H1 (cell line): Measurements from ENCODE around the gene ARHGAP8. TPM values are rescaled to one million over a fixed set of nuclear protein-coding genes. Genes with fewer than 3 reads are reported as not detected.

Experiments used
- CTCF ChIA-PET: fragments of 300-600 bp; sonication (Branson Sonifier 250); formaldehyde crosslinking; loops from one replicate; lab custom pipeline; 2021; ENCODE audit not compliant: partially characterized antibody; lab: Charles Lee
- POLR2A ChIA-PET: fragments of 300-600 bp; sonication (Branson Sonifier 250); formaldehyde crosslinking; loops from one replicate; lab custom pipeline; 2021; ENCODE audit warnings: inconsistent platforms; ENCODE audit not compliant: partially characterized antibody; lab: Charles Lee
- DNase-seq, 2 experiments: peaks; one replicate each; pipeline versions ENCODE4 v3.0.0 to v3.0.0-alpha.2; 2010 to 2022; ENCODE audit warnings: low spot score in 2 of 2, low read depth in 1 of 2, mixed read lengths in 1 of 2
- FAIRE-seq: peaks from 2 replicates; lab custom pipeline; 2011; peaks lifted over from hg19 to GRCh38; lab: Jason Lieb, UNC
- H2AFZ ChIP-seq: 2 replicates; pipeline ENCODE4 v1.8.1; 2012; ENCODE audit warnings: low read length, inconsistent platforms
- H2AK5ac ChIP-seq: 2 replicates; pipeline ENCODE4 v1.6.1; 2013; ENCODE audit warnings: low read depth, low read length
- H2BK120ac ChIP-seq: replicated peaks from 2 replicates; pipeline ENCODE3; 2013; ENCODE audit warnings: low read depth, low read length, inconsistent platforms
- H2BK12ac ChIP-seq: 2 replicates; pipeline ENCODE4 v1.6.1; 2013; ENCODE audit warnings: low read depth, low read length
- H2BK15ac ChIP-seq: 2 replicates; pipeline ENCODE4 v1.6.1; 2013; ENCODE audit warnings: low read length
- H2BK20ac ChIP-seq: 2 replicates; pipeline ENCODE4 v1.6.1; 2013; ENCODE audit warnings: low read length
- H2BK5ac ChIP-seq: 2 replicates; pipeline ENCODE4 v1.6.1; 2013; ENCODE audit warnings: low read depth, low read length
- H3K14ac ChIP-seq: 2 replicates; pipeline ENCODE4 v1.6.1; 2013; ENCODE audit warnings: inconsistent platforms; ENCODE audit not compliant: insufficient read length
- H3K18ac ChIP-seq: 2 replicates; pipeline ENCODE4 v1.6.1; 2013; ENCODE audit warnings: low read length; ENCODE audit errors: extremely low read depth
- H3K23ac ChIP-seq: 2 replicates; pipeline ENCODE4 v1.6.1; 2013; ENCODE audit warnings: inconsistent platforms; ENCODE audit not compliant: insufficient read length
- H3K23me2 ChIP-seq: 2 replicates; pipeline ENCODE4 v1.6.1; 2013; ENCODE audit warnings: low read depth, low read length
- H3K27ac ChIP-seq: 2 replicates; pipeline ENCODE4 v1.6.1; 2011; ENCODE audit warnings: low read depth, low read length, inconsistent platforms
- H3K27me3 ChIP-seq, 4 experiments: replicated peaks in 1 of 4; 1 replicate in 1 of 4; 2 replicates in 3 of 4; pipeline versions ENCODE4 v1.6.1 to v1.8.1; 2011 to 2013; ENCODE audit warnings: low read length in 3 of 4, mild to moderate bottlenecking in 3 of 4, inconsistent platforms in 2 of 4, mixed read lengths in 2 of 4, moderate library complexity in 1 of 4; ENCODE audit not compliant: control insufficient read depth in 3 of 4, insufficient read depth in 3 of 4; ENCODE audit errors: extremely low read depth in 1 of 4
- H3K36me3 ChIP-seq, 4 experiments: 2 replicates each; pipeline versions ENCODE4 v1.6.1 to v1.8.1; 2011 to 2013; ENCODE audit warnings: mild to moderate bottlenecking in 4 of 4, low read length in 3 of 4, moderate library complexity in 2 of 4, control low read depth in 1 of 4, inconsistent platforms in 1 of 4; ENCODE audit not compliant: insufficient read depth in 4 of 4, control insufficient read depth in 2 of 4
- H3K4ac ChIP-seq: replicated peaks from 2 replicates; pipeline ENCODE3; 2013; ENCODE audit warnings: low read length, low read depth, mixed read lengths, inconsistent platforms; ENCODE audit not compliant: insufficient read length
- H3K4me1 ChIP-seq, 4 experiments: replicated peaks in 1 of 4; 1 replicate in 1 of 4; 2 replicates in 3 of 4; pipeline versions ENCODE4 v1.6.1 to v1.8.1; 2011 to 2013; ENCODE audit warnings: low read length in 3 of 4, inconsistent platforms in 2 of 4, mixed read lengths in 1 of 4; ENCODE audit not compliant: insufficient read depth in 4 of 4, control insufficient read depth in 3 of 4
- H3K4me2 ChIP-seq, 2 experiments: 2 replicates each; pipeline versions ENCODE4 v1.6.1 to v1.8.1; 2011 to 2013; ENCODE audit warnings: low read depth in 2 of 2, low read length in 2 of 2, control low read depth in 1 of 2, inconsistent platforms in 1 of 2, mild to moderate bottlenecking in 1 of 2; ENCODE audit not compliant: insufficient read depth in 1 of 2
- H3K4me3 ChIP-seq, 4 experiments: fragments of 200-600, 300-600 bp in 1 of 4; sonication (generic), shearing (Covaris generic), sonication (Bioruptor Twin) in 1 of 4; 2 replicates each; pipeline versions ENCODE4 v1.5.1 to v1.8.1; 2011 to 2016; ENCODE audit warnings: low read length in 4 of 4, low read depth in 3 of 4, control low read depth in 2 of 4, inconsistent platforms in 2 of 4, mild to moderate bottlenecking in 2 of 4, mixed read lengths in 1 of 4, moderate library complexity in 1 of 4; ENCODE audit not compliant: insufficient read depth in 2 of 4; ENCODE audit errors: extremely low read depth in 1 of 4
- H3K56ac ChIP-seq: replicated peaks from 2 replicates; pipeline ENCODE3; 2013; ENCODE audit warnings: low read depth, mild to moderate bottlenecking, mixed read lengths, low read length, inconsistent platforms; ENCODE audit not compliant: insufficient read length
- H3K79me1 ChIP-seq: 2 replicates; pipeline ENCODE4 v1.6.1; 2013; ENCODE audit warnings: low read depth, low read length, control low read depth
- H3K79me2 ChIP-seq, 2 experiments: 2 replicates each; pipeline versions ENCODE4 v1.6.1 to v1.8.1; 2012 to 2013; ENCODE audit warnings: low read length in 2 of 2, mild to moderate bottlenecking in 2 of 2, inconsistent platforms in 1 of 2; ENCODE audit not compliant: insufficient read depth in 2 of 2, control insufficient read depth in 1 of 2
- H3K9ac ChIP-seq, 4 experiments: replicated peaks in 1 of 4; 1 replicate in 1 of 4; 2 replicates in 3 of 4; pipeline versions ENCODE4 v1.6.1 to v1.8.1; 2011 to 2013; ENCODE audit warnings: low read depth in 3 of 4, low read length in 3 of 4, control low read depth in 2 of 4, mild to moderate bottlenecking in 2 of 4, moderate library complexity in 2 of 4, inconsistent platforms in 1 of 4; ENCODE audit errors: extremely low read depth in 1 of 4
- H3K9me3 ChIP-seq, 2 experiments: 2 replicates each; pipeline versions ENCODE4 v1.6.1 to v1.8.1; 2012 to 2013; ENCODE audit warnings: mild to moderate bottlenecking in 2 of 2, moderate library complexity in 2 of 2, control low read depth in 1 of 2, inconsistent platforms in 1 of 2, low read depth in 1 of 2, low read length in 1 of 2, mixed read lengths in 1 of 2; ENCODE audit not compliant: insufficient read depth in 2 of 2
- H4K20me1 ChIP-seq, 2 experiments: replicated peaks in 1 of 2; 2 replicates each; pipeline versions ENCODE3 to v1.8.1; 2011 to 2013; ENCODE audit warnings: inconsistent platforms in 2 of 2, low read length in 2 of 2, mild to moderate bottlenecking in 1 of 2; ENCODE audit not compliant: insufficient read depth in 2 of 2, control insufficient read depth in 1 of 2
- H4K5ac ChIP-seq: 2 replicates; pipeline ENCODE4 v1.6.1; 2013; ENCODE audit warnings: low read length, low read depth, mixed read lengths, inconsistent platforms; ENCODE audit not compliant: insufficient read length
- H4K8ac ChIP-seq: 2 replicates; pipeline ENCODE4 v1.8.0; 2013; ENCODE audit warnings: mild to moderate bottlenecking, moderate library complexity, low read length, inconsistent platforms; ENCODE audit not compliant: insufficient read depth; ENCODE audit errors: extremely low read depth
- H4K91ac ChIP-seq: replicated peaks from 2 replicates; pipeline ENCODE3; 2013; ENCODE audit warnings: low read length, mixed read lengths, inconsistent platforms; ENCODE audit not compliant: insufficient read length
- CTBP2 ChIP-seq: IDR thresholded peaks from 2 replicates; pipeline ENCODE4 v1.7.0; 2011; ENCODE audit warnings: borderline replicate concordance, mild to moderate bottlenecking, moderate library complexity, mixed read lengths, low read length; ENCODE audit not compliant: insufficient read depth, insufficient read length
- GABPA ChIP-seq: IDR thresholded peaks from 2 replicates; pipeline ENCODE4 v1.6.1; 2011; ENCODE audit warnings: mild to moderate bottlenecking, low read length, moderate library complexity, borderline replicate concordance; ENCODE audit not compliant: insufficient read depth
- MAFK ChIP-seq: IDR thresholded peaks from 2 replicates; pipeline ENCODE4 v1.6.1; 2012; ENCODE audit warnings: low read depth, mild to moderate bottlenecking, improper control_type of control experiment, low read length
- PHF8 ChIP-seq: fragments of 200-600 bp; sonication (generic); conservative IDR thresholded peaks from 2 replicates; pipeline ENCODE4 v1.7.1; 2012; ENCODE audit warnings: low read depth, mild to moderate bottlenecking, inconsistent platforms, low read length, moderate library complexity
- POU5F1 ChIP-seq: IDR thresholded peaks from 2 replicates; pipeline ENCODE4 v1.6.1; 2011; ENCODE audit warnings: low read depth, mild to moderate bottlenecking, low read length, moderate library complexity
- RAD21 ChIP-seq, 2 experiments: IDR thresholded peaks in 1 of 2; conservative IDR thresholded peaks in 1 of 2; 2 replicates each; pipeline ENCODE4 v1.6.1; 2011; ENCODE audit warnings: low read depth in 2 of 2, low read length in 2 of 2, improper control_type of control experiment in 1 of 2, inconsistent platforms in 1 of 2, mild to moderate bottlenecking in 1 of 2, moderate library complexity in 1 of 2
- RBBP5 ChIP-seq: IDR thresholded peaks from 2 replicates; pipeline ENCODE4 v1.7.1; 2012; ENCODE audit warnings: low read depth, mild to moderate bottlenecking, inconsistent platforms, low read length, moderate library complexity, borderline replicate concordance
- SIRT6 ChIP-seq: IDR thresholded peaks from one replicate; pipeline ENCODE4 v1.7.1; 2012; ENCODE audit warnings: low read length, inconsistent platforms
- SUZ12 ChIP-seq: fragments of 200-600 bp; sonication (generic); IDR thresholded peaks from 2 replicates; pipeline ENCODE4 v1.6.1; 2012; ENCODE audit warnings: mild to moderate bottlenecking, inconsistent platforms, low read length, moderate library complexity, mixed read lengths
- TCF12 ChIP-seq: IDR thresholded peaks from 2 replicates; pipeline ENCODE4 v1.6.1; 2011; ENCODE audit warnings: low read depth, mild to moderate bottlenecking, low read length
- WGBS, 2 experiments: shearing (Covaris generic) in 1 of 2; methylation state at CpG; one replicate each; pipeline versions ENCODE4 v1.1.6 to v1.1.7; 2013 to 2015; ENCODE audit warnings: low lambda C conversion rate in 2 of 2, mixed read lengths in 2 of 2, inconsistent platforms in 1 of 2, low coverage in 1 of 2, missing lambda C conversion rate in 1 of 2; ENCODE audit not compliant: insufficient replicate concordance in 2 of 2, insufficient coverage in 1 of 2, insufficient read length in 1 of 2; ENCODE audit errors: extremely low coverage in 1 of 2, missing lambda C conversion rate in 1 of 2; 5-methylcytosine and 5-hydroxymethylcytosine counted together
- polyA plus RNA-seq, 7 experiments: library from polyadenylated mRNA; depleted of rRNA in 3 of 7; stranded (reverse) in 5 of 7; unstranded in 2 of 7; fragments of >200 nt in 5 of 7; fragments of 200-250 nt in 2 of 7; gene quantifications; 1 replicate in 5 of 7; 2 replicates in 1 of 7; 4 replicates in 1 of 7; pipeline versions ENCODE4 v1.2.1 to v1.2.3, GENCODE V29; 2011 to 2013; ENCODE audit warnings: missing spikeins in 2 of 7, mixed read lengths in 2 of 7
- total RNA-seq: library from RNA; stranded (reverse); fragmentation: NEBNext Ultra II Directional; extraction: Animal tissue kit (Norgen Biotek cat#: 25700); gene quantifications from 2 replicates; pipeline ENCODE4 v1.2.1, GENCODE V29; 2021

Gene ARHGAP8
- total and polyA plus RNA-seq, 2 of the 8 experiments (the other 6 are each of a cell fraction or from before 2014, with no cell fraction given) = 35.6 to 47.7 TPM

DNA sequence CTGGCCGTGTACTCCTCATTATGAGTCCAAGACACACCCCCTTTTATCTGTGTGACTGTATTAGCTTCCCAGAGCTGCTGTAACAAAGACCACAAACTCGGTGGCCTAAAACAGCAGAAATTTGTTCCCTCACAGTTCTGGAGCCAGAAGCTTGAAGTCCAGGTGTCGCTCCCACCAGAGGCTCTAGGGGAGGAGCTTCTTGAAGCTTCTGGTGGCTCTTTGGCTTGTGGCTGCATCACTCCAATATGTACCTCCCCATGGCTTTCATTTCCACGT, 47.4 kb upstream of the ARHGAP8 start:
- Histone ChIP-seq H3K79me2 (peaks cover 0 to 2% of the 10 kb centered on the region in 2 experiments; a peak in 1 of 4 replicates), H4K8ac (no peak overlapping the region)
- POLR2A ChIA-PET = interaction anchor here (0.7 kb wide), 1 partner anchor 15 kb away, joined by 4 read pairs; no protein-coding TSS in a partner anchor

More for the DNA sequence above, 47.4 kb upstream of the ARHGAP8 start:
- DNase-seq = no peak
- Histone ChIP-seq H3K23ac (no peak overlapping the region), H4K5ac (no peak overlapping the region), H3K23me2 (peaks cover 9% of the 10 kb centered on the region; the same call in 1 of the 2 replicates), H3K27ac (no peak overlapping the region), H3K4me2 (no peak overlapping the region), H3K4ac (no peak overlapping the region), H3K36me3 (no peaks in the 10 kb centered on the region), H3K18ac (no peak overlapping the region), H4K91ac (no peak overlapping the region), H2AK5ac (no peak overlapping the region), H2AFZ (no peak overlapping the region), H2BK15ac (no peak overlapping the region), H3K9me3 (no peaks in the 10 kb centered on the region), H2BK12ac (no peak overlapping the region), H3K4me1 (peaks cover 0 to 12% (median 7%) of the 10 kb centered on the region in 4 experiments; a peak in 6 of 7 replicates), H2BK20ac (no peak overlapping the region), H3K9ac (no peak overlapping the region), H3K56ac (no peak overlapping the region), H3K79me1 (no peaks in the 10 kb centered on the region; the same call in 1 of the 2 replicates), H2BK5ac (no peak overlapping the region), H3K14ac (no peak overlapping the region), H3K4me3 (no peak overlapping the region), H4K20me1 (peaks cover 6 to 24% of the 10 kb centered on the region in 2 experiments), H3K27me3 (peaks cover 0 to 28% (median 19%) of the 10 kb centered on the region in 4 experiments; a peak in 6 of 7 replicates), H2BK120ac (no peak overlapping the region)
- TF ChIP-seq TCF12 = no peak
- no peak for TF ChIP-seq SUZ12
- no peak for TF ChIP-seq PHF8
- no peak for TF ChIP-seq CTBP2
- no peak for TF ChIP-seq SIRT6
- TF ChIP-seq MAFK = no peak
- no peak for TF ChIP-seq GABPA
- no peak for TF ChIP-seq POU5F1
- TF ChIP-seq RAD21 (IDR thresholded peaks at IDR 0.05 in 1 of 2, conservative IDR thresholded peaks at IDR 0.05 in 1 of 2; ENCODE audit: low read depth in 2 of 2, low read length in 2 of 2) = no peak
- TF ChIP-seq RBBP5 = no peak
- FAIRE-seq = no peak
- CTCF ChIA-PET = interaction anchor here (0.6 to 9.8 kb wide), 6 partner anchors 20 to 1913 kb away, joined by 3 to 80 read pairs (median 4); no protein-coding TSS in a partner anchor
- 89% methylated on average over 4 of the region's 4 CpGs; no CpG with 5 or more reads in 1 of the 2 experiments for WGBS, 2 experiments
